ENCODE measurements around the gene RPS14.

Gene RPS14

GRCh38 chr5:150401376-150402228 lies 47.9 kb downstream of the RPS14 start:
- no peak for DNase-seq (ENCODE audit: low read depth in 2 of 2, low spot score in 1 of 2)

GRCh38 chr5:150401076-150401375 lies 48.5 kb downstream of the RPS14 start:
- no peak for DNase-seq (ENCODE audit: low read depth in 2 of 2, low spot score in 1 of 2)

GRCh38 chr5:150400316-150401075 lies 49.0 kb downstream of the RPS14 start:
- no peak for DNase-seq (ENCODE audit: low read depth in 2 of 2, low spot score in 1 of 2)

GRCh38 chr5:150399524-150400211 lies 49.9 kb downstream of the RPS14 start:
- DNase-seq (ENCODE audit: low read depth in 2 of 2, low spot score in 1 of 2), result no peak

GRCh38 chr5:150398722-150399523 lies 50.6 kb downstream of the RPS14 start:
- DNase-seq (ENCODE audit: low read depth in 2 of 2, low spot score in 1 of 2), result no peak

GRCh38 chr5:150397782-150398721 lies 51.5 kb downstream of the RPS14 start:
- DNase-seq (ENCODE audit: low read depth in 2 of 2, low spot score in 1 of 2), result no peak

GRCh38 chr5:150397146-150397781 lies 52.3 kb downstream of the RPS14 start:
- DNase-seq (ENCODE audit: low read depth in 2 of 2, low spot score in 1 of 2), result no peak

GRCh38 chr5:150396267-150396666 lies 53.3 kb downstream of the RPS14 start:
- DNase-seq (ENCODE audit: low read depth in 2 of 2, low spot score in 1 of 2), result no peak

GRCh38 chr5:150395688-150395975 lies 53.9 kb downstream of the RPS14 start:
- DNase-seq (ENCODE audit: low read depth in 2 of 2, low spot score in 1 of 2), result no peak

- DNase-seq (ENCODE audit: low read depth in 2 of 2, low spot score in 1 of 2), result no peak
Observed at GRCh38 chr5:150394912-150395687, 54.4 kb downstream of the RPS14 start.

- DNase-seq (ENCODE audit: low read depth in 2 of 2, low spot score in 1 of 2), result no peak
Observed at GRCh38 chr5:150394131-150394530, 55.4 kb downstream of the RPS14 start.

GRCh38 chr5:150393096-150393645 lies 56.4 kb downstream of the RPS14 start:
- DNase-seq (ENCODE audit: low read depth in 2 of 2, low spot score in 1 of 2), result no peak

- DNase-seq (ENCODE audit: low read depth in 2 of 2, low spot score in 1 of 2), result no peak
Observed at GRCh38 chr5:150392680-150393079, 56.9 kb downstream of the RPS14 start.

Measured in stimulated activated CD8-positive, alpha-beta memory T cell treated with anti-CD3 and anti-CD28 coated beads, Interleukin-4, amount 100 ng/mL, for 1 hour (primary cell).